H1 (cell line): ENCODE measurements around the gene PSORS1C2. TPM values are rescaled to one million over a fixed set of nuclear protein-coding genes. Genes with fewer than 3 reads are reported as not detected.

ENCODE experiments used
- POLR2AphosphoS5 ChIP-seq: IDR thresholded peaks from 2 replicates; pipeline ENCODE4 v1.6.1; 2011; ENCODE audit warnings: low read depth, low read length
- RFX5 ChIP-seq: IDR thresholded peaks from 2 replicates; pipeline ENCODE4 v1.6.1; 2011; ENCODE audit warnings: low read depth, low read length, improper control_type of control experiment, borderline replicate concordance
- polyA plus RNA-seq, 7 experiments: library from polyadenylated mRNA; depleted of rRNA in 3 of 7; stranded (reverse) in 5 of 7; unstranded in 2 of 7; fragments of >200 nt in 5 of 7; fragments of 200-250 nt in 2 of 7; gene quantifications; 1 replicate in 5 of 7; 2 replicates in 1 of 7; 4 replicates in 1 of 7; pipeline versions ENCODE4 v1.2.1 to v1.2.3, GENCODE V29; 2011 to 2013; ENCODE audit warnings: missing spikeins in 2 of 7, mixed read lengths in 2 of 7
- total RNA-seq: library from RNA; stranded (reverse); fragmentation: NEBNext Ultra II Directional; extraction: Animal tissue kit (Norgen Biotek cat#: 25700); gene quantifications from 2 replicates; pipeline ENCODE4 v1.2.1, GENCODE V29; 2021
- TF ChIP-seq, protein P1 (sequence below): fragments of 300-600 bp; sonication (generic); IDR thresholded peaks from 2 replicates; pipeline ENCODE4 v1.7.1; 2012; ENCODE audit warnings: low read length, moderate library complexity, mild to moderate bottlenecking, inconsistent platforms; ENCODE audit not compliant: insufficient replicate concordance
- TF ChIP-seq, protein P2 (sequence below): IDR thresholded peaks from 2 replicates; pipeline ENCODE4 v1.6.1; 2012; ENCODE audit warnings: inconsistent platforms
- TF ChIP-seq, protein P3 (sequence below), 3 experiments: IDR thresholded peaks; 1 replicate in 2 of 3; 2 replicates in 1 of 3; pipeline versions ENCODE4 v1.5.1 to v1.6.1; 2011; ENCODE audit warnings: low read length in 3 of 3, mild to moderate bottlenecking in 3 of 3, inconsistent platforms in 2 of 3, low read depth in 1 of 3, moderate library complexity in 1 of 3; ENCODE audit not compliant: insufficient read depth in 1 of 3; ENCODE audit errors: control extremely low read depth in 1 of 3

PSORS1C2 gene
- total and polyA plus RNA-seq, 2 of the 8 experiments (the other 6 are each of a cell fraction or from before 2014, with no cell fraction given), result 0.11 TPM; not detected in 1

DNA sequence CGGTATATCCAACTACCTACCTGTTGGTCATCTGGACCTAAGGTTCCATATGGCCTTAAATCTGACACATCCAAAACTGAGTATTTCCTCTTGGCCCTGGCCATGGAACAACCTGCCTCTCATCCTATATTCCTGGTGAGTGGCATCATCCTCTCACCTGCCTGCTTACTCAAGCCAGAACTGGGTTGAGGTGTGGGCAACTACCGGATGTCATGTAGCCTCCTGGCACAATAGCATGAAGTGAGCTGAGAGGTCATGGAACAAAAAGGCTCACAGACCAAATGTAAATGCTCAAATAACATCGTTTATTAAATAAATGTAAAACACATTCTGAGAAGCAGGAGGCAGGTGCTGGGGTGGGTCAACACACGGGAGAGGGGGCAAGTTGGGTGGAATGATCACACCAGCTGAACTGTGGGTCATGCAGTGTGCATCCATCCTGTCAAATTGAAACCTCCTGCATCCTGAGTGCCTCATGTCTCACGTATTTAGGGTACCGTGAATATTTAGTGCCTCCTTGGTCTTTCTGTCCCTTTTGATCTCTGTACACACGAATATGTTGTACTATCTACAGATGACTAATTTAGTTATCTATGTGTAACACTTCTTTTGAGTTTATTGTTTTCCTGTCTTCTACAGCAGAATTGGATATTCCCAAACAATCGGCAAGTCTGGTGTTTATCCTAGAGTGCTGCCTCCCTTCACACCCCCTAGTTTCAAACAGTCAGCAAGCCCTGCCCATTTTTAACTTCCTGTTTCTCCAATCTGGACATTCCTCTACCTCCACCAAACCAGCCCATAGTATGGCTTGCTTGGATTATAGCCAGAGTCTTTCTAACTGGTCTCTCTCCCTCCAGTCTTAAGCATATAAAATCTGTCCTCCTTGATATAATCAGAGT lies 39.5 kb upstream of the PSORS1C2 start (continued):
- TF ChIP-seq, protein P1, sequence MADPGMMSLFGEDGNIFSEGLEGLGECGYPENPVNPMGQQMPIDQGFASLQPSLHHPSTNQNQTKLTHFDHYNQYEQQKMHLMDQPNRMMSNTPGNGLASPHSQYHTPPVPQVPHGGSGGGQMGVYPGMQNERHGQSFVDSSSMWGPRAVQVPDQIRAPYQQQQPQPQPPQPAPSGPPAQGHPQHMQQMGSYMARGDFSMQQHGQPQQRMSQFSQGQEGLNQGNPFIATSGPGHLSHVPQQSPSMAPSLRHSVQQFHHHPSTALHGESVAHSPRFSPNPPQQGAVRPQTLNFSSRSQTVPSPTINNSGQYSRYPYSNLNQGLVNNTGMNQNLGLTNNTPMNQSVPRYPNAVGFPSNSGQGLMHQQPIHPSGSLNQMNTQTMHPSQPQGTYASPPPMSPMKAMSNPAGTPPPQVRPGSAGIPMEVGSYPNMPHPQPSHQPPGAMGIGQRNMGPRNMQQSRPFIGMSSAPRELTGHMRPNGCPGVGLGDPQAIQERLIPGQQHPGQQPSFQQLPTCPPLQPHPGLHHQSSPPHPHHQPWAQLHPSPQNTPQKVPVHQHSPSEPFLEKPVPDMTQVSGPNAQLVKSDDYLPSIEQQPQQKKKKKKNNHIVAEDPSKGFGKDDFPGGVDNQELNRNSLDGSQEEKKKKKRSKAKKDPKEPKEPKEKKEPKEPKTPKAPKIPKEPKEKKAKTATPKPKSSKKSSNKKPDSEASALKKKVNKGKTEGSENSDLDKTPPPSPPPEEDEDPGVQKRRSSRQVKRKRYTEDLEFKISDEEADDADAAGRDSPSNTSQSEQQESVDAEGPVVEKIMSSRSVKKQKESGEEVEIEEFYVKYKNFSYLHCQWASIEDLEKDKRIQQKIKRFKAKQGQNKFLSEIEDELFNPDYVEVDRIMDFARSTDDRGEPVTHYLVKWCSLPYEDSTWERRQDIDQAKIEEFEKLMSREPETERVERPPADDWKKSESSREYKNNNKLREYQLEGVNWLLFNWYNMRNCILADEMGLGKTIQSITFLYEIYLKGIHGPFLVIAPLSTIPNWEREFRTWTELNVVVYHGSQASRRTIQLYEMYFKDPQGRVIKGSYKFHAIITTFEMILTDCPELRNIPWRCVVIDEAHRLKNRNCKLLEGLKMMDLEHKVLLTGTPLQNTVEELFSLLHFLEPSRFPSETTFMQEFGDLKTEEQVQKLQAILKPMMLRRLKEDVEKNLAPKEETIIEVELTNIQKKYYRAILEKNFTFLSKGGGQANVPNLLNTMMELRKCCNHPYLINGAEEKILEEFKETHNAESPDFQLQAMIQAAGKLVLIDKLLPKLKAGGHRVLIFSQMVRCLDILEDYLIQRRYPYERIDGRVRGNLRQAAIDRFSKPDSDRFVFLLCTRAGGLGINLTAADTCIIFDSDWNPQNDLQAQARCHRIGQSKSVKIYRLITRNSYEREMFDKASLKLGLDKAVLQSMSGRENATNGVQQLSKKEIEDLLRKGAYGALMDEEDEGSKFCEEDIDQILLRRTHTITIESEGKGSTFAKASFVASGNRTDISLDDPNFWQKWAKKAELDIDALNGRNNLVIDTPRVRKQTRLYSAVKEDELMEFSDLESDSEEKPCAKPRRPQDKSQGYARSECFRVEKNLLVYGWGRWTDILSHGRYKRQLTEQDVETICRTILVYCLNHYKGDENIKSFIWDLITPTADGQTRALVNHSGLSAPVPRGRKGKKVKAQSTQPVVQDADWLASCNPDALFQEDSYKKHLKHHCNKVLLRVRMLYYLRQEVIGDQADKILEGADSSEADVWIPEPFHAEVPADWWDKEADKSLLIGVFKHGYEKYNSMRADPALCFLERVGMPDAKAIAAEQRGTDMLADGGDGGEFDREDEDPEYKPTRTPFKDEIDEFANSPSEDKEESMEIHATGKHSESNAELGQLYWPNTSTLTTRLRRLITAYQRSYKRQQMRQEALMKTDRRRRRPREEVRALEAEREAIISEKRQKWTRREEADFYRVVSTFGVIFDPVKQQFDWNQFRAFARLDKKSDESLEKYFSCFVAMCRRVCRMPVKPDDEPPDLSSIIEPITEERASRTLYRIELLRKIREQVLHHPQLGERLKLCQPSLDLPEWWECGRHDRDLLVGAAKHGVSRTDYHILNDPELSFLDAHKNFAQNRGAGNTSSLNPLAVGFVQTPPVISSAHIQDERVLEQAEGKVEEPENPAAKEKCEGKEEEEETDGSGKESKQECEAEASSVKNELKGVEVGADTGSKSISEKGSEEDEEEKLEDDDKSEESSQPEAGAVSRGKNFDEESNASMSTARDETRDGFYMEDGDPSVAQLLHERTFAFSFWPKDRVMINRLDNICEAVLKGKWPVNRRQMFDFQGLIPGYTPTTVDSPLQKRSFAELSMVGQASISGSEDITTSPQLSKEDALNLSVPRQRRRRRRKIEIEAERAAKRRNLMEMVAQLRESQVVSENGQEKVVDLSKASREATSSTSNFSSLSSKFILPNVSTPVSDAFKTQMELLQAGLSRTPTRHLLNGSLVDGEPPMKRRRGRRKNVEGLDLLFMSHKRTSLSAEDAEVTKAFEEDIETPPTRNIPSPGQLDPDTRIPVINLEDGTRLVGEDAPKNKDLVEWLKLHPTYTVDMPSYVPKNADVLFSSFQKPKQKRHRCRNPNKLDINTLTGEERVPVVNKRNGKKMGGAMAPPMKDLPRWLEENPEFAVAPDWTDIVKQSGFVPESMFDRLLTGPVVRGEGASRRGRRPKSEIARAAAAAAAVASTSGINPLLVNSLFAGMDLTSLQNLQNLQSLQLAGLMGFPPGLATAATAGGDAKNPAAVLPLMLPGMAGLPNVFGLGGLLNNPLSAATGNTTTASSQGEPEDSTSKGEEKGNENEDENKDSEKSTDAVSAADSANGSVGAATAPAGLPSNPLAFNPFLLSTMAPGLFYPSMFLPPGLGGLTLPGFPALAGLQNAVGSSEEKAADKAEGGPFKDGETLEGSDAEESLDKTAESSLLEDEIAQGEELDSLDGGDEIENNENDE, result no peak
- TF ChIP-seq RFX5, result no peak
- TF ChIP-seq, protein P2, sequence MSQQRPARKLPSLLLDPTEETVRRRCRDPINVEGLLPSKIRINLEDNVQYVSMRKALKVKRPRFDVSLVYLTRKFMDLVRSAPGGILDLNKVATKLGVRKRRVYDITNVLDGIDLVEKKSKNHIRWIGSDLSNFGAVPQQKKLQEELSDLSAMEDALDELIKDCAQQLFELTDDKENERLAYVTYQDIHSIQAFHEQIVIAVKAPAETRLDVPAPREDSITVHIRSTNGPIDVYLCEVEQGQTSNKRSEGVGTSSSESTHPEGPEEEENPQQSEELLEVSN, result no peak
- TF ChIP-seq, protein P3, sequence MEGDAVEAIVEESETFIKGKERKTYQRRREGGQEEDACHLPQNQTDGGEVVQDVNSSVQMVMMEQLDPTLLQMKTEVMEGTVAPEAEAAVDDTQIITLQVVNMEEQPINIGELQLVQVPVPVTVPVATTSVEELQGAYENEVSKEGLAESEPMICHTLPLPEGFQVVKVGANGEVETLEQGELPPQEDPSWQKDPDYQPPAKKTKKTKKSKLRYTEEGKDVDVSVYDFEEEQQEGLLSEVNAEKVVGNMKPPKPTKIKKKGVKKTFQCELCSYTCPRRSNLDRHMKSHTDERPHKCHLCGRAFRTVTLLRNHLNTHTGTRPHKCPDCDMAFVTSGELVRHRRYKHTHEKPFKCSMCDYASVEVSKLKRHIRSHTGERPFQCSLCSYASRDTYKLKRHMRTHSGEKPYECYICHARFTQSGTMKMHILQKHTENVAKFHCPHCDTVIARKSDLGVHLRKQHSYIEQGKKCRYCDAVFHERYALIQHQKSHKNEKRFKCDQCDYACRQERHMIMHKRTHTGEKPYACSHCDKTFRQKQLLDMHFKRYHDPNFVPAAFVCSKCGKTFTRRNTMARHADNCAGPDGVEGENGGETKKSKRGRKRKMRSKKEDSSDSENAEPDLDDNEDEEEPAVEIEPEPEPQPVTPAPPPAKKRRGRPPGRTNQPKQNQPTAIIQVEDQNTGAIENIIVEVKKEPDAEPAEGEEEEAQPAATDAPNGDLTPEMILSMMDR (IDR thresholded peaks at IDR 0.05; ENCODE audit: control extremely low read depth in 1 of 3, insufficient read depth in 1 of 3, low read depth in 1 of 3, low read length in 3 of 3), result no peak
- TF ChIP-seq POLR2AphosphoS5, result no peak
